AG09309 (cell line): ENCODE measurements around the gene CNKSR1.
A peak's percentile ranks its signal among the peaks of the same experiment; 100 is the strongest.

Source experiments
- DNase-seq: peaks from one replicate; pipeline ENCODE4 v3.0.0-alpha.2; 2010; ENCODE audit warnings: low read depth
- H3K4me3 ChIP-seq: 2 replicates; pipeline ENCODE4 v1.5.1; 2011; ENCODE audit warnings: mild to moderate bottlenecking, low read depth, low read length, moderate library complexity; ENCODE audit not compliant: control insufficient read depth
- TF ChIP-seq, protein P1 (sequence below): IDR thresholded peaks from 2 replicates; pipeline ENCODE4 v1.5.1; 2011; ENCODE audit warnings: mild to moderate bottlenecking, low read depth, low read length, inconsistent platforms; ENCODE audit not compliant: insufficient read depth, control insufficient read depth; ENCODE audit errors: missing control alignments

CNKSR1 gene

GRCh38 chr1:26190373-26190987 is 13.2 kb downstream of the CNKSR1 start, which contains the start of gene CATSPER4:
Gene CATSPER4, plus strand, starts transcription at chr1:26190602. Its CDS starts 26 bp downstream, at chr1:26190628.
- TF ChIP-seq, protein P1, sequence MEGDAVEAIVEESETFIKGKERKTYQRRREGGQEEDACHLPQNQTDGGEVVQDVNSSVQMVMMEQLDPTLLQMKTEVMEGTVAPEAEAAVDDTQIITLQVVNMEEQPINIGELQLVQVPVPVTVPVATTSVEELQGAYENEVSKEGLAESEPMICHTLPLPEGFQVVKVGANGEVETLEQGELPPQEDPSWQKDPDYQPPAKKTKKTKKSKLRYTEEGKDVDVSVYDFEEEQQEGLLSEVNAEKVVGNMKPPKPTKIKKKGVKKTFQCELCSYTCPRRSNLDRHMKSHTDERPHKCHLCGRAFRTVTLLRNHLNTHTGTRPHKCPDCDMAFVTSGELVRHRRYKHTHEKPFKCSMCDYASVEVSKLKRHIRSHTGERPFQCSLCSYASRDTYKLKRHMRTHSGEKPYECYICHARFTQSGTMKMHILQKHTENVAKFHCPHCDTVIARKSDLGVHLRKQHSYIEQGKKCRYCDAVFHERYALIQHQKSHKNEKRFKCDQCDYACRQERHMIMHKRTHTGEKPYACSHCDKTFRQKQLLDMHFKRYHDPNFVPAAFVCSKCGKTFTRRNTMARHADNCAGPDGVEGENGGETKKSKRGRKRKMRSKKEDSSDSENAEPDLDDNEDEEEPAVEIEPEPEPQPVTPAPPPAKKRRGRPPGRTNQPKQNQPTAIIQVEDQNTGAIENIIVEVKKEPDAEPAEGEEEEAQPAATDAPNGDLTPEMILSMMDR, result peak; percentile 18
- DNase-seq, result no peak
- H3K4me3 ChIP-seq, result no peak within 1 kb of the TSS

GRCh38 chr1:26191739-26192138 is 14.4 kb downstream of the CNKSR1 start:
- DNase-seq, result no peak
- H3K4me3 ChIP-seq, result no peak overlapping the region
- TF ChIP-seq, protein P1, result no peak

GRCh38 chr1:26195805-26196204 is 18.5 kb downstream of the CNKSR1 start:
- no peak for DNase-seq
- TF ChIP-seq, protein P1, result no peak
- H3K4me3 ChIP-seq, result no peak overlapping the region

GRCh38 chr1:26197301-26197700 is 20.0 kb downstream of the CNKSR1 start:
- no peak for DNase-seq
- TF ChIP-seq, protein P1, result no peak

DNA sequence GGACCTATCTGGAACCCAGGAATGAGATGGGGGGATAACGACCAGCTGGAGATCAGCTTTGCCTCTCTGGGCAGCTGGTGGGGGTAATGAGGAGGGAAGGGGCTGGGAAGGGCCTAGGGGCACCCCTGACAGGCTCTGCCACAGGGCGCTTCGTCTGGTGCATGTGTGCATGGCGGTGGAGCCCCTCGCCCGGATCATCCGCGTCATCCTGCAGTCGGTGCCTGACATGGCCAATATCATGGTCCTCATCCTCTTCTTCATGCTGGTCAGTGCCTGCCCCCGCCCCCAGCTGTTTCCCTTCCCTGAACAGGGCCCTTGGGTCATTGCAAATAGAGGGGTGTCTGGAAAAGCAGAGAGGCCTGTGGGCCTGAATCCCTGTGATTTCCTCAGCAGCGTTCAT is 20.5 kb downstream of the CNKSR1 start:
- no peak overlapping the region for H3K4me3 ChIP-seq
- TF ChIP-seq, protein P1, result no peak
- DNase-seq, result no peak

More at GRCh38 chr1:26197301-26197700, 20.0 kb downstream of the CNKSR1 start:
- no peak overlapping the region for H3K4me3 ChIP-seq

DNA sequence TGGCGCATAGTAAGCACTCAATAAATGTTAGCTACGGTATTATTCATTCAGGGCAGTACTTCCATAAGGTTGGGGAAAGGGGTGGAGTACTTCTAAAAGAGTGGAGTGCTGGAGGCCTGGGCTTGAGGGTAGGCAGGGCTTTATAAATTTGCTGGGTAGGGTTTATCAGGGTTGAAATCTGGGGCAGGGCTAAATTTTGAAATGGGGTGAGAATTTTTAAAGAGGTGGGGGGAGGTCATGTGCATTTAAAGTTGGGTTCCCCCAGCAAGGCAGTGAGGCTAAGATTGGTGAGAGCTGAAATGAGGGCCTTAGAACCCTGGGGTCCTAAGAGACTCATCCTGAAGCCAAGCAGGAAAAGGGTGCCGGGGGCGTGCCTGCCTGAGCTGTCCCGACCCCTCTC is 23.1 kb downstream of the CNKSR1 start:
- TF ChIP-seq, protein P1, result no peak
- no peak overlapping the region for H3K4me3 ChIP-seq
- no peak for DNase-seq

DNA sequence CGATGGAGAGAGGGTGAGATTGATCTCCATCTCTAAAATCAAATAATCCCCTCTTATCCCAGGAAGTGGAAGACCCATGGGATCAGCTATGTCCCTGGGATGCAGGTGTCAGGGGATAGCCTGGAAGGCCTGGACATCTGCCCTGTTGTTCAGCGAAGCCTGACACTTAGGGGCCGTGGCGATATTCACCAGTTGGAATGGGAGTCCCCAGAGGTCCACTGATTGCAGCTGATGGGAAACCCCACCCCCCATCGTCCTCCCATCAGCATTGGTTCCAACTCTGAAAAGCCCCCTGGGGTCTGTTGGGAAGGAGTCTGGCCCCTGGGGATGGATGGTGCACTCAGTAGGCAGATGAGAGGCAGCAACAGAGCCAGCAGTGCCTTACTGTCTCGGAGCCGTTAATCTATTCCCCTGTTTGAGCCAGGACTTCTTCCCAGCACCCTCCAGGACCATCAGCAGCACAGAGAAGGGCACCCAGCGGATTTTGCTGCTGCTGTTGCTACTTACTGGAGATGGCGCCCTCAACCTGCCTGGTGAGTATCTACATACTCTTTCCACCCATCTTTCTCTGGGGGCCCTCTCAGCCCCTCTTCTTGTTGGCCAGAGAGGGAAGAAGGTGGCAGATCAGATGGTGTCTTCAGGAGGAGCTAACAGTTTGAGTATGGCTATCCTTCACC is 26.5 kb downstream of the CNKSR1 start:
- no peak for DNase-seq
- TF ChIP-seq, protein P1, result no peak
- no peak overlapping the region for H3K4me3 ChIP-seq
